ENCODE data around the gene CDK3. TPM values are rescaled to one million over a fixed set of nuclear protein-coding genes. Genes with fewer than 3 reads are reported as not detected.
A peak's percentile ranks its signal among the peaks of the same experiment; 100 is the strongest.

Gene CDK3
- total RNA-seq, 1 experiment from 2014 or later = 5.2 TPM

DNA sequence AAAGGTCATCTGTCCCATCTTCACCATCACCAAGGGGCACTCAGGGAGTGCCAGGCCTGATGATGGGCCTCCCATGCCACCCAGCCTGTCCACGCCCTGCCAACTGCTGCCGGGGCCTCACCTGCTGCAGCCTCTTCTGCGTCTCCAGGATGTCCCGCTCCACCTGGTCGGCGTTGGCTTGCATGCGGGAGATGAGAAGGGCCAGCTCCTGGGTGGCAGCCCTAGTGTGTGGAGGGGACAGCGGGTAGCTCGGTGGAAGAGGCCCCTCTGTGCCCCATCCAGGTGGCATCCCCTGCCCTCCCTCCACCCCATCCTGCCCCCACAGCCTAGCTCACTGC, 23.2 kb downstream of the CDK3 start:
- H3K4me3 Mint-ChIP-seq (ENCODE audit: unreplicated experiment) = no peak overlapping the region
- Histone ChIP-seq H3K36me3 (ENCODE audit: control insufficient read depth, insufficient read depth, low read length) (no peaks in the 10 kb centered on the region), H3K27me3 (replicated peaks; ENCODE audit: control insufficient read depth, insufficient read depth, low read length) (no peaks in the 10 kb centered on the region), H3K9me3 (no peaks in the 10 kb centered on the region), H3K4me1 (no peaks in the 10 kb centered on the region), H3K4me3 (ENCODE audit: low read depth, low read length) (no peak overlapping the region)
- H3K4me1 Mint-ChIP-seq (ENCODE audit: low read depth, unreplicated experiment) = peaks cover 9% of the 10 kb centered on the region
- ChIA-PET POLR2A (no interaction called here), CTCF (interaction anchor here (1.2 kb wide), 1 partner anchor 10 kb away, joined by 9 read pairs; no protein-coding TSS in a partner anchor)
- no peaks in the 10 kb centered on the region for H3K27me3 Mint-ChIP-seq (ENCODE audit: insufficient read depth, unreplicated experiment)
- H3K27ac Mint-ChIP-seq (ENCODE audit: unreplicated experiment) = no peak overlapping the region
- intact Hi-C loops (cut with micrococcal nuclease; ENCODE audit: unreplicated experiment) = no loop called here
- BruUV-seq (replicated peaks) = no TSS peak
- TF ChIP-seq, protein P1, sequence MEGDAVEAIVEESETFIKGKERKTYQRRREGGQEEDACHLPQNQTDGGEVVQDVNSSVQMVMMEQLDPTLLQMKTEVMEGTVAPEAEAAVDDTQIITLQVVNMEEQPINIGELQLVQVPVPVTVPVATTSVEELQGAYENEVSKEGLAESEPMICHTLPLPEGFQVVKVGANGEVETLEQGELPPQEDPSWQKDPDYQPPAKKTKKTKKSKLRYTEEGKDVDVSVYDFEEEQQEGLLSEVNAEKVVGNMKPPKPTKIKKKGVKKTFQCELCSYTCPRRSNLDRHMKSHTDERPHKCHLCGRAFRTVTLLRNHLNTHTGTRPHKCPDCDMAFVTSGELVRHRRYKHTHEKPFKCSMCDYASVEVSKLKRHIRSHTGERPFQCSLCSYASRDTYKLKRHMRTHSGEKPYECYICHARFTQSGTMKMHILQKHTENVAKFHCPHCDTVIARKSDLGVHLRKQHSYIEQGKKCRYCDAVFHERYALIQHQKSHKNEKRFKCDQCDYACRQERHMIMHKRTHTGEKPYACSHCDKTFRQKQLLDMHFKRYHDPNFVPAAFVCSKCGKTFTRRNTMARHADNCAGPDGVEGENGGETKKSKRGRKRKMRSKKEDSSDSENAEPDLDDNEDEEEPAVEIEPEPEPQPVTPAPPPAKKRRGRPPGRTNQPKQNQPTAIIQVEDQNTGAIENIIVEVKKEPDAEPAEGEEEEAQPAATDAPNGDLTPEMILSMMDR (IDR thresholded peaks at IDR 0.05; ENCODE audit: insufficient read depth in 1 of 2, low read depth in 1 of 2, low read length in 1 of 2, severe bottlenecking in 1 of 2, unreplicated experiment in 1 of 2) = no peak
- H3K36me3 Mint-ChIP-seq (ENCODE audit: insufficient read depth, unreplicated experiment) = peaks cover 5% of the 10 kb centered on the region
- DNase-seq = peak in 1 of 2 experiments; percentile 35
- H3K9me3 Mint-ChIP-seq (ENCODE audit: unreplicated experiment) = no peaks in the 10 kb centered on the region

DNA sequence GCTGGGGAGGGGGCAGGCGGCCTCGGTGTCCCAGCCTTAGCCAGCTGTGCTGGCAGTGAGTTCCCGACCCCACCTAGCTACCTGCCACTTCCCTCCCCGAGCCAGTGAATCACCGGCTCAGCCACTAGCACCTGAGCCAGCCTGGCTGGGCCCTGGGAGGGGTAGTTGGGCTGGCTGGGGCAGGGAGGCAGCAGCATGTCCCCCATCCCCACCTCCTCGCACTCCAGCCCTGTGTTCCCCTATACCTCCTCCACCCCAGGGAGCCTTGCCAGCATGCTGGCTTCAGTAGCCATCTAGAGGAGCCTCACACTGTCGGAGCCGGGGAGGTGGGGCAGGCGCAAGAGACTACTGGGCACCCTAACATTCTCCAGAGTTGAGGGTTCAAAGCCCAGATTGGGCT, 23.7 kb downstream of the CDK3 start:
- Mint-ChIP-seq H3K4me3 (ENCODE audit: unreplicated experiment) (no peak overlapping the region), H3K4me1 (ENCODE audit: low read depth, unreplicated experiment) (peaks cover 14% of the 10 kb centered on the region), H3K36me3 (ENCODE audit: insufficient read depth, unreplicated experiment) (peaks cover 8% of the 10 kb centered on the region), H3K27me3 (ENCODE audit: insufficient read depth, unreplicated experiment) (no peaks in the 10 kb centered on the region), H3K9me3 (ENCODE audit: unreplicated experiment) (no peaks in the 10 kb centered on the region), H3K27ac (ENCODE audit: unreplicated experiment) (no peak overlapping the region)
- DNase-seq = no peak
- BruUV-seq (replicated peaks) = no TSS peak
- Histone ChIP-seq H3K4me3 (ENCODE audit: low read depth, low read length) (no peak overlapping the region), H3K27me3 (replicated peaks; ENCODE audit: control insufficient read depth, insufficient read depth, low read length) (no peaks in the 10 kb centered on the region), H3K4me1 (peaks cover 4% of the 10 kb centered on the region), H3K36me3 (ENCODE audit: control insufficient read depth, insufficient read depth, low read length) (no peaks in the 10 kb centered on the region), H3K9me3 (no peaks in the 10 kb centered on the region)
- intact Hi-C loops (cut with micrococcal nuclease; ENCODE audit: unreplicated experiment) = no loop called here
- ChIA-PET POLR2A (no interaction called here), CTCF (interaction anchor here (1.2 kb wide), 1 partner anchor 10 kb away, joined by 9 read pairs; no protein-coding TSS in a partner anchor)
- TF ChIP-seq, protein P1 (IDR thresholded peaks at IDR 0.05; ENCODE audit: insufficient read depth in 1 of 2, low read depth in 1 of 2, low read length in 1 of 2, severe bottlenecking in 1 of 2, unreplicated experiment in 1 of 2) = no peak

- no peaks in the 10 kb centered on the region for H3K27me3 Mint-ChIP-seq (ENCODE audit: insufficient read depth, unreplicated experiment)
- no peak overlapping the region for H3K27ac Mint-ChIP-seq (ENCODE audit: unreplicated experiment)
- POLR2A ChIA-PET = no interaction called here
- peaks cover 8% of the 10 kb centered on the region for H3K36me3 Mint-ChIP-seq (ENCODE audit: insufficient read depth, unreplicated experiment)
- intact Hi-C loops (cut with micrococcal nuclease; ENCODE audit: unreplicated experiment) = no loop called here
- DNase-seq = no peak
- CTCF ChIA-PET = interaction anchor here (1.2 kb wide), 1 partner anchor 11 kb away, joined by 4 read pairs; no protein-coding TSS in a partner anchor
- no peaks in the 10 kb centered on the region for H3K27me3 ChIP-seq (replicated peaks; ENCODE audit: control insufficient read depth, insufficient read depth, low read length)
- no TSS peak for BruUV-seq (replicated peaks)
- H3K4me3 ChIP-seq (ENCODE audit: low read depth, low read length) = no peak overlapping the region
- H3K9me3 Mint-ChIP-seq (ENCODE audit: unreplicated experiment) = no peaks in the 10 kb centered on the region
- peaks cover 12% of the 10 kb centered on the region for H3K4me1 Mint-ChIP-seq (ENCODE audit: low read depth, unreplicated experiment)
- H3K4me3 Mint-ChIP-seq (ENCODE audit: unreplicated experiment) = no peak overlapping the region
- TF ChIP-seq, protein P1 (IDR thresholded peaks at IDR 0.05; ENCODE audit: insufficient read depth in 1 of 2, low read depth in 1 of 2, low read length in 1 of 2, severe bottlenecking in 1 of 2, unreplicated experiment in 1 of 2) = no peak
- H3K4me1 ChIP-seq = peaks cover 11% of the 10 kb centered on the region
- H3K36me3 ChIP-seq (ENCODE audit: control insufficient read depth, insufficient read depth, low read length) = no peaks in the 10 kb centered on the region
- H3K9me3 ChIP-seq = no peaks in the 10 kb centered on the region
These were observed 24.6 kb downstream of the CDK3 start for GRCh38 chr17:76025294-76025693.
